Epithelial cell of esophagus (primary cell): ENCODE measurements around the gene FBXO9.
"Not testable (repeated sequence)": the region's sequence is repeated elsewhere in the genome, so short reads cannot be mapped to it uniquely, and the experiment has no call there.

Experiments used
- DNase-seq: peaks from one replicate; pipeline ENCODE4 v3.0.0; 2010; ENCODE audit warnings: low read depth
- H3K4me3 ChIP-seq: 2 replicates; pipeline ENCODE4 v1.5.1; 2011; ENCODE audit warnings: mild to moderate bottlenecking, low read length, control low read depth
- CTCF ChIP-seq: IDR thresholded peaks from 2 replicates; pipeline ENCODE4 v1.5.1; 2011; ENCODE audit warnings: low read depth, mild to moderate bottlenecking, low read length, control low read depth, inconsistent platforms; ENCODE audit not compliant: insufficient read depth; ENCODE audit errors: missing control alignments

FBXO9 gene

GRCh38 chr6:53044572-53044971 lies 20.6 kb upstream of the FBXO9 start:
- no peak for TF ChIP-seq CTCF
- no peak for DNase-seq
- H3K4me3 ChIP-seq = no peak overlapping the region

GRCh38 chr6:53045891-53046673 lies 19.1 kb upstream of the FBXO9 start:
- no peak overlapping the region for H3K4me3 ChIP-seq
- DNase-seq = no peak
- no peak for TF ChIP-seq CTCF

GRCh38 chr6:53048431-53049195 lies 16.6 kb upstream of the FBXO9 start:
- H3K4me3 ChIP-seq = no peak overlapping the region
- no peak for TF ChIP-seq CTCF
- peak; percentile 68 for DNase-seq

GRCh38 chr6:53049415-53049814 lies 15.8 kb upstream of the FBXO9 start:
- DNase-seq = no peak
- no peak overlapping the region for H3K4me3 ChIP-seq
- TF ChIP-seq CTCF = no peak

- H3K4me3 ChIP-seq, DNase-seq: not testable (repeated sequence)
These were observed 13.1 kb upstream of the FBXO9 start for GRCh38 chr6:53052152-53052551.

GRCh38 chr6:53054532-53054931 lies 10.7 kb upstream of the FBXO9 start:
- H3K4me3 ChIP-seq = no peak overlapping the region
- no peak for DNase-seq
- TF ChIP-seq CTCF = no peak

GRCh38 chr6:53055873-53056272 lies 9.3 kb upstream of the FBXO9 start:
- TF ChIP-seq CTCF = no peak
- no peak for DNase-seq
- H3K4me3 ChIP-seq = no peak overlapping the region
